ENCODE measurements around the gene FAM117A.

- no peak for TF ChIP-seq CTCF (IDR thresholded peaks at IDR 0.05)
- no peak for TF ChIP-seq POLR2A (IDR thresholded peaks at IDR 0.05)
These were observed 63.9 kb downstream of the FAM117A start for GRCh38 chr17:49699966-49700575.
